ENCODE data around the gene RIN3. TPM values are rescaled to one million over a fixed set of nuclear protein-coding genes. Genes with fewer than 3 reads are reported as not detected.

RIN3 gene
- total and polyA plus RNA-seq, 2 donors, result 6.2 to 20.6 TPM

GRCh38 chr14:92658684-92659083 lies 145.1 kb downstream of the RIN3 start:
- H3K4me1 ChIP-seq (ENCODE audit: control insufficient read depth in 2 of 2, insufficient read depth in 2 of 2, low read length in 2 of 2), result peaks cover 7 to 28% of the 10 kb centered on the region in 2 donors
- no peaks in the 10 kb centered on the region for H3K27me3 ChIP-seq (ENCODE audit: control insufficient read depth in 2 of 2, insufficient read depth in 1 of 2, low read length in 1 of 2)
- DNase-seq (ENCODE audit: low read depth in 6 of 9, low spot score in 9 of 9), result no peak
- H3K27ac ChIP-seq (ENCODE audit: low read depth in 1 of 2, low read length in 1 of 2), result no peak overlapping the region
- no peak overlapping the region for H3K4me3 ChIP-seq (ENCODE audit: low read length in 2 of 2)
- H3K36me3 ChIP-seq (ENCODE audit: control insufficient read depth in 2 of 2, insufficient read depth in 2 of 2, low read length in 1 of 2), result peaks cover 55 to 56% of the 10 kb centered on the region in 2 donors
- H3K9me3 ChIP-seq (ENCODE audit: control insufficient read depth in 2 of 2, insufficient read depth in 1 of 2, low read length in 1 of 2), result no peaks in the 10 kb centered on the region

GRCh38 chr14:92659765-92660561 lies 146.4 kb downstream of the RIN3 start:
- peaks cover 7 to 28% of the 10 kb centered on the region in 2 donors for H3K4me1 ChIP-seq (ENCODE audit: control insufficient read depth in 2 of 2, insufficient read depth in 2 of 2, low read length in 2 of 2)
- peak overlapping the region in 1 of 2 donors; percentile 68 for H3K27ac ChIP-seq (ENCODE audit: low read depth in 1 of 2, low read length in 1 of 2)
- no peak overlapping the region for H3K4me3 ChIP-seq (ENCODE audit: low read length in 2 of 2)
- H3K27me3 ChIP-seq (ENCODE audit: control insufficient read depth in 2 of 2, insufficient read depth in 1 of 2, low read length in 1 of 2), result no peaks in the 10 kb centered on the region
- H3K9me3 ChIP-seq (ENCODE audit: control insufficient read depth in 2 of 2, insufficient read depth in 1 of 2, low read length in 1 of 2), result no peaks in the 10 kb centered on the region
- DNase-seq (ENCODE audit: low read depth in 6 of 9, low spot score in 9 of 9), result peak in 1 of 9 donors; percentile 35
- H3K36me3 ChIP-seq (ENCODE audit: control insufficient read depth in 2 of 2, insufficient read depth in 2 of 2, low read length in 1 of 2), result peaks cover 57 to 65% of the 10 kb centered on the region in 2 donors
- 65% methylated on average over 11 of the region's 11 CpGs for WGBS

GRCh38 chr14:92660571-92660970 lies 147.0 kb downstream of the RIN3 start:
- Histone ChIP-seq H3K27me3 (ENCODE audit: control insufficient read depth in 2 of 2, insufficient read depth in 1 of 2, low read length in 1 of 2) (no peaks in the 10 kb centered on the region), H3K4me3 (ENCODE audit: low read length in 2 of 2) (no peak overlapping the region), H3K27ac (ENCODE audit: low read depth in 1 of 2, low read length in 1 of 2) (no peak overlapping the region), H3K36me3 (ENCODE audit: control insufficient read depth in 2 of 2, insufficient read depth in 2 of 2, low read length in 1 of 2) (peaks cover 56 to 61% of the 10 kb centered on the region in 2 donors), H3K9me3 (ENCODE audit: control insufficient read depth in 2 of 2, insufficient read depth in 1 of 2, low read length in 1 of 2) (no peaks in the 10 kb centered on the region), H3K4me1 (ENCODE audit: control insufficient read depth in 2 of 2, insufficient read depth in 2 of 2, low read length in 2 of 2) (peaks cover 7 to 28% of the 10 kb centered on the region in 2 donors)
- DNase-seq (ENCODE audit: low read depth in 6 of 9, low spot score in 9 of 9), result no peak
- 99% methylated on average over 3 of the region's 3 CpGs for WGBS

- Histone ChIP-seq H3K36me3 (ENCODE audit: control insufficient read depth in 2 of 2, insufficient read depth in 2 of 2, low read length in 1 of 2) (peaks cover 50 to 71% of the 10 kb centered on the region in 2 donors), H3K9me3 (ENCODE audit: control insufficient read depth in 2 of 2, insufficient read depth in 1 of 2, low read length in 1 of 2) (no peaks in the 10 kb centered on the region), H3K27ac (ENCODE audit: low read depth in 1 of 2, low read length in 1 of 2) (no peak overlapping the region), H3K4me3 (ENCODE audit: low read length in 2 of 2) (no peak overlapping the region), H3K27me3 (ENCODE audit: control insufficient read depth in 2 of 2, insufficient read depth in 1 of 2, low read length in 1 of 2) (no peaks in the 10 kb centered on the region), H3K4me1 (ENCODE audit: control insufficient read depth in 2 of 2, insufficient read depth in 2 of 2, low read length in 2 of 2) (peaks cover 7 to 23% of the 10 kb centered on the region in 2 donors)
- DNase-seq (ENCODE audit: low read depth in 6 of 9, low spot score in 9 of 9), result no peak
- 99% methylated on average over 7 of the region's 7 CpGs for WGBS
Observed at GRCh38 chr14:92663049-92663448, 149.5 kb downstream of the RIN3 start.

- H3K4me3 ChIP-seq (ENCODE audit: low read length in 2 of 2), result no peak overlapping the region
- no peaks in the 10 kb centered on the region for H3K9me3 ChIP-seq (ENCODE audit: control insufficient read depth in 2 of 2, insufficient read depth in 1 of 2, low read length in 1 of 2)
- no peaks in the 10 kb centered on the region for H3K27me3 ChIP-seq (ENCODE audit: control insufficient read depth in 2 of 2, insufficient read depth in 1 of 2, low read length in 1 of 2)
- peaks cover 40 to 62% of the 10 kb centered on the region in 2 donors for H3K36me3 ChIP-seq (ENCODE audit: control insufficient read depth in 2 of 2, insufficient read depth in 2 of 2, low read length in 1 of 2)
- WGBS, result 23% methylated on average over 8 of the region's 8 CpGs
- DNase-seq (ENCODE audit: low read depth in 6 of 9, low spot score in 9 of 9), result no peak
- peaks cover 0 to 24% of the 10 kb centered on the region in 2 donors for H3K4me1 ChIP-seq (ENCODE audit: control insufficient read depth in 2 of 2, insufficient read depth in 2 of 2, low read length in 2 of 2)
- H3K27ac ChIP-seq (ENCODE audit: low read depth in 1 of 2, low read length in 1 of 2), result peak overlapping the region in 1 of 2 donors; percentile 74
Observed at GRCh38 chr14:92665661-92666110, 152.1 kb downstream of the RIN3 start.

- Histone ChIP-seq H3K27me3 (ENCODE audit: control insufficient read depth in 2 of 2, insufficient read depth in 1 of 2, low read length in 1 of 2) (no peaks in the 10 kb centered on the region), H3K9me3 (ENCODE audit: control insufficient read depth in 2 of 2, insufficient read depth in 1 of 2, low read length in 1 of 2) (no peaks in the 10 kb centered on the region), H3K4me1 (ENCODE audit: control insufficient read depth in 2 of 2, insufficient read depth in 2 of 2, low read length in 2 of 2) (peaks cover 0 to 24% of the 10 kb centered on the region in 2 donors), H3K27ac (ENCODE audit: low read depth in 1 of 2, low read length in 1 of 2) (peak overlapping the region in 1 of 2 donors; percentile 74), H3K36me3 (ENCODE audit: control insufficient read depth in 2 of 2, insufficient read depth in 2 of 2, low read length in 1 of 2) (peaks cover 34 to 61% of the 10 kb centered on the region in 2 donors), H3K4me3 (ENCODE audit: low read length in 2 of 2) (no peak overlapping the region)
- no peak for DNase-seq (ENCODE audit: low read depth in 6 of 9, low spot score in 9 of 9)
- 77% methylated on average over 9 of the region's 9 CpGs for WGBS
Observed at GRCh38 chr14:92666251-92666650, 152.7 kb downstream of the RIN3 start.

- Histone ChIP-seq H3K9me3 (ENCODE audit: control insufficient read depth in 2 of 2, insufficient read depth in 1 of 2, low read length in 1 of 2) (no peaks in the 10 kb centered on the region), H3K27ac (ENCODE audit: low read depth in 1 of 2, low read length in 1 of 2) (no peak overlapping the region), H3K4me3 (ENCODE audit: low read length in 2 of 2) (no peak overlapping the region), H3K4me1 (ENCODE audit: control insufficient read depth in 2 of 2, insufficient read depth in 2 of 2, low read length in 2 of 2) (peaks cover 0 to 24% of the 10 kb centered on the region in 2 donors), H3K27me3 (ENCODE audit: control insufficient read depth in 2 of 2, insufficient read depth in 1 of 2, low read length in 1 of 2) (no peaks in the 10 kb centered on the region), H3K36me3 (ENCODE audit: control insufficient read depth in 2 of 2, insufficient read depth in 2 of 2, low read length in 1 of 2) (peaks cover 31 to 56% of the 10 kb centered on the region in 2 donors)
- no peak for DNase-seq (ENCODE audit: low read depth in 6 of 9, low spot score in 9 of 9)
- 80% methylated on average over 4 of the region's 4 CpGs for WGBS
Observed at GRCh38 chr14:92668276-92668973, 154.8 kb downstream of the RIN3 start.

- Histone ChIP-seq H3K27ac (ENCODE audit: low read depth in 1 of 2, low read length in 1 of 2) (no peak overlapping the region), H3K9me3 (ENCODE audit: control insufficient read depth in 2 of 2, insufficient read depth in 1 of 2, low read length in 1 of 2) (no peaks in the 10 kb centered on the region), H3K4me1 (ENCODE audit: control insufficient read depth in 2 of 2, insufficient read depth in 2 of 2, low read length in 2 of 2) (peaks cover 0 to 24% of the 10 kb centered on the region in 2 donors), H3K4me3 (ENCODE audit: low read length in 2 of 2) (no peak overlapping the region), H3K36me3 (ENCODE audit: control insufficient read depth in 2 of 2, insufficient read depth in 2 of 2, low read length in 1 of 2) (peaks cover 28 to 54% of the 10 kb centered on the region in 2 donors), H3K27me3 (ENCODE audit: control insufficient read depth in 2 of 2, insufficient read depth in 1 of 2, low read length in 1 of 2) (no peaks in the 10 kb centered on the region)
- 29% methylated on average over 4 of the region's 4 CpGs for WGBS
- DNase-seq (ENCODE audit: low read depth in 6 of 9, low spot score in 9 of 9), result peak in 1 of 9 donors; percentile 40
Observed at GRCh38 chr14:92670160-92670559, 156.6 kb downstream of the RIN3 start.
